IMR-90 (cell line): ENCODE data around the gene GRAMD4. TPM values are rescaled to one million over a fixed set of nuclear protein-coding genes. Genes with fewer than 3 reads are reported as not detected.

ENCODE experiments used
- ATAC-seq: fragments of 200-7000 bp; cut with Tn5 transposase; 2 replicates; pipeline ENCODE4 v1.9.1; 2020; ENCODE audit warnings: low read depth, mild to moderate bottlenecking, moderate library complexity
- BruUV-seq: library from RNA; stranded (reverse); fragments of 400-500 nt; replicated peaks from 2 replicates; lab custom pipeline; 2021; lab: Mats Ljungman, UMichigan
- CTCF ChIA-PET: fragments of 300-600 bp; formaldehyde crosslinking; extraction: SDS; loops from one replicate; lab custom pipeline; 2021; ENCODE audit warnings: antibody characterized with exemption; lab: Yijun Ruan, JAX
- POLR2A ChIA-PET: fragments of 300-600 bp; sonication (Branson Sonifier 250); formaldehyde crosslinking; loops from one replicate; lab custom pipeline; 2022; ENCODE audit warnings: antibody characterized with exemption; ENCODE audit not compliant: unreplicated experiment; lab: Charles Lee
- DNase-seq: peaks from one replicate; pipeline ENCODE4 v3.0.0; 2013
- H2AFZ ChIP-seq: replicated peaks from 2 replicates; pipeline ENCODE3; 2013; ENCODE audit warnings: low read length, mild to moderate bottlenecking; ENCODE audit not compliant: poor library complexity
- H2AK5ac ChIP-seq: 2 replicates; pipeline ENCODE4 v1.6.1; 2013; ENCODE audit warnings: low read depth, low read length, inconsistent platforms
- H2AK9ac ChIP-seq: replicated peaks from 2 replicates; pipeline ENCODE3; 2013; ENCODE audit warnings: mild to moderate bottlenecking, low read depth, low read length, moderate library complexity; ENCODE audit not compliant: poor library complexity
- H2BK120ac ChIP-seq: 2 replicates; pipeline ENCODE4 v1.6.1; 2013; ENCODE audit warnings: low read depth, low read length, inconsistent platforms
- H2BK15ac ChIP-seq: 3 replicates; pipeline ENCODE4 v1.6.1; 2013; ENCODE audit warnings: low read depth, low read length, inconsistent platforms
- H2BK20ac ChIP-seq: 2 replicates; pipeline ENCODE4 v1.6.1; 2013; ENCODE audit warnings: low read depth, mild to moderate bottlenecking, inconsistent platforms, low read length, moderate library complexity
- H2BK5ac ChIP-seq: 2 replicates; pipeline ENCODE4 v1.6.1; 2013; ENCODE audit warnings: mild to moderate bottlenecking, low read depth, low read length, inconsistent platforms; ENCODE audit not compliant: poor library complexity, severe bottlenecking
- H3K14ac ChIP-seq: replicated peaks from 2 replicates; pipeline ENCODE4 v1.6.1; 2013; ENCODE audit warnings: low read depth, low read length, inconsistent platforms
- H3K18ac ChIP-seq: 2 replicates; pipeline ENCODE4 v1.6.1; 2013; ENCODE audit warnings: low read depth, low read length, control low read depth
- H3K23ac ChIP-seq: 2 replicates; pipeline ENCODE4 v1.6.1; 2013; ENCODE audit warnings: low read depth, low read length, inconsistent platforms
- H3K27ac ChIP-seq: 2 replicates; pipeline ENCODE4 v1.5.1; 2013; ENCODE audit warnings: mild to moderate bottlenecking, control low read depth, low read length; ENCODE audit not compliant: insufficient read depth
- H3K27me3 ChIP-seq: 2 replicates; pipeline ENCODE4 v1.6.1; 2013; ENCODE audit warnings: low read length; ENCODE audit not compliant: control insufficient read depth, insufficient read depth
- H3K36me3 ChIP-seq: 2 replicates; pipeline ENCODE4 v1.6.1; 2013; ENCODE audit warnings: low read length, mixed read lengths; ENCODE audit not compliant: control insufficient read depth, insufficient read depth
- H3K4ac ChIP-seq: 2 replicates; pipeline ENCODE4 v1.6.1; 2013; ENCODE audit warnings: low read depth, low read length, inconsistent platforms
- H3K4me1 ChIP-seq: 2 replicates; pipeline ENCODE4 v1.6.1; 2013; ENCODE audit warnings: low read length, mixed read lengths; ENCODE audit not compliant: control insufficient read depth, insufficient read depth
- H3K4me2 ChIP-seq: 2 replicates; pipeline ENCODE4 v1.6.1; 2013; ENCODE audit warnings: low read depth, mild to moderate bottlenecking, control low read depth, low read length, moderate library complexity
- H3K4me3 ChIP-seq: 2 replicates; pipeline ENCODE4 v1.5.1; 2013; ENCODE audit warnings: low read depth, mild to moderate bottlenecking, control low read depth, low read length, moderate library complexity; ENCODE audit not compliant: insufficient read depth
- H3K56ac ChIP-seq: 2 replicates; pipeline ENCODE4 v1.6.1; 2013; ENCODE audit warnings: low read length, inconsistent platforms; ENCODE audit not compliant: insufficient read depth; ENCODE audit errors: extremely low read depth
- H3K79me1 ChIP-seq, 2 experiments: 2 replicates each; pipeline ENCODE4 v1.6.1; 2013; ENCODE audit warnings: low read length in 2 of 2, inconsistent platforms in 1 of 2, low read depth in 1 of 2
- H3K9ac ChIP-seq: 2 replicates; pipeline ENCODE4 v1.6.1; 2013; ENCODE audit warnings: low read depth, low read length, control low read depth
- H3K9me1 ChIP-seq: 2 replicates; pipeline ENCODE4 v1.6.1; 2013; ENCODE audit warnings: low read length, inconsistent platforms; ENCODE audit not compliant: insufficient read depth
- H3K9me3 ChIP-seq: 2 replicates; pipeline ENCODE4 v1.6.1; 2013; ENCODE audit warnings: low read length; ENCODE audit not compliant: control insufficient read depth, insufficient read depth
- H4K20me1 ChIP-seq: 2 replicates; pipeline ENCODE4 v1.6.1; 2013; ENCODE audit warnings: low read length, inconsistent platforms; ENCODE audit not compliant: insufficient read depth
- H4K5ac ChIP-seq: 2 replicates; pipeline ENCODE4 v1.6.1; 2013; ENCODE audit warnings: mild to moderate bottlenecking, low read depth, low read length, control low read depth
- H4K8ac ChIP-seq, 2 experiments: 2 replicates each; pipeline ENCODE4 v1.6.1; 2013; ENCODE audit warnings: low read depth in 2 of 2, low read length in 2 of 2, control low read depth in 1 of 2, inconsistent platforms in 1 of 2
- H4K91ac ChIP-seq: 2 replicates; pipeline ENCODE4 v1.6.1; 2013; ENCODE audit warnings: low read depth, low read length, inconsistent platforms; ENCODE audit not compliant: insufficient read depth
- BHLHE40 ChIP-seq: fragments of 150-350 bp; IDR thresholded peaks from 2 replicates; pipeline ENCODE4 v1.6.1; 2016; ENCODE audit warnings: mild to moderate bottlenecking, low read depth, low read length
- CEBPB ChIP-seq: IDR thresholded peaks from 2 replicates; pipeline ENCODE4 v1.6.1; 2012; ENCODE audit warnings: low read depth, low read length, improper control_type of control experiment
- FOS ChIP-seq: fragments of 150-350 bp; IDR thresholded peaks from 2 replicates; pipeline ENCODE4 v1.6.1; 2016; ENCODE audit warnings: low read depth, low read length
- MAFK ChIP-seq: IDR thresholded peaks from 2 replicates; pipeline ENCODE4 v1.6.1; 2012; ENCODE audit warnings: low read depth, low read length, improper control_type of control experiment
- MAZ ChIP-seq: IDR thresholded peaks from 2 replicates; pipeline ENCODE4 v1.6.1; 2012; ENCODE audit warnings: low read depth, mild to moderate bottlenecking, low read length, improper control_type of control experiment, moderate library complexity, borderline replicate concordance
- MXI1 ChIP-seq: IDR thresholded peaks from 2 replicates; pipeline ENCODE4 v1.6.1; 2012; ENCODE audit warnings: low read depth, mild to moderate bottlenecking, low read length, moderate library complexity, borderline replicate concordance
- NFE2L2 ChIP-seq: fragments of 150-350 bp; IDR thresholded peaks from 2 replicates; pipeline ENCODE4 v1.6.1; 2016; ENCODE audit warnings: low read depth, mild to moderate bottlenecking, low read length
- POLR2A ChIP-seq: IDR thresholded peaks from 2 replicates; pipeline ENCODE4 v1.6.1; 2012; ENCODE audit warnings: mild to moderate bottlenecking, low read depth, low read length
- RAD21 ChIP-seq: IDR thresholded peaks from 2 replicates; pipeline ENCODE4 v1.6.1; 2012; ENCODE audit warnings: low read length, improper control_type of control experiment
- RCOR1 ChIP-seq: IDR thresholded peaks from 2 replicates; pipeline ENCODE4 v1.6.1; 2012; ENCODE audit warnings: mild to moderate bottlenecking, low read length, improper control_type of control experiment; ENCODE audit not compliant: insufficient replicate concordance
- WGBS, 2 experiments: methylation state at CpG; one replicate each; pipeline versions ENCODE4 v1.1.5 to v1.1.7; 2013; ENCODE audit warnings: missing lambda C conversion rate in 2 of 2; ENCODE audit not compliant: insufficient read length in 1 of 2; ENCODE audit errors: extremely low coverage in 2 of 2; 5-methylcytosine and 5-hydroxymethylcytosine counted together
- dilution Hi-C: fragments of 300-500 bp; cut with HindIII; formaldehyde crosslinking; loops from one replicate; pipeline ENCODE4 v1.14.3; 2018; ENCODE audit warnings: low sequenced_read_pairs; ENCODE audit not compliant: unreplicated experiment
- in situ Hi-C: fragments of 300-500 bp; cut with MboI; formaldehyde crosslinking; loops from 3 replicates; pipeline ENCODE4 v1.14.3; 2019; ENCODE audit warnings: low sequenced_read_pairs, inconsistent platforms, mixed read lengths
- intact Hi-C: fragments of 100-400 bp; cut with micrococcal nuclease; formaldehyde crosslinking; loops from 2 replicates; pipeline ENCODE4 v1.10.0; 2022
- polyA plus RNA-seq, 3 experiments: library from polyadenylated mRNA; depleted of rRNA; stranded (reverse); fragments of >200 nt; gene quantifications; 2 replicates each; pipeline ENCODE4 v1.2.3, GENCODE V29; 2012; ENCODE audit warnings: low replicate concordance in 1 of 3
- total RNA-seq: library from RNA; depleted of rRNA; stranded (reverse); fragments of >200 nt; gene quantifications from 2 replicates; pipeline ENCODE4 v1.2.3, GENCODE V29; 2012
- TF ChIP-seq, protein P1 (sequence below): fragments of 150-350 bp; IDR thresholded peaks from 2 replicates; pipeline ENCODE4 v1.6.1; 2016; ENCODE audit warnings: low read depth, mild to moderate bottlenecking, low read length, moderate library complexity, borderline replicate concordance
- TF ChIP-seq, protein P2 (sequence below): fragments of 150-350 bp; IDR thresholded peaks from 2 replicates; pipeline ENCODE4 v1.6.1; 2017; ENCODE audit warnings: mild to moderate bottlenecking, antibody characterized with exemption, low read length, low read depth

The GRAMD4 gene
- total and polyA plus RNA-seq, 2 of the 4 experiments (the other 2 are of a cell fraction) = 2.7 to 5.8 TPM

DNA sequence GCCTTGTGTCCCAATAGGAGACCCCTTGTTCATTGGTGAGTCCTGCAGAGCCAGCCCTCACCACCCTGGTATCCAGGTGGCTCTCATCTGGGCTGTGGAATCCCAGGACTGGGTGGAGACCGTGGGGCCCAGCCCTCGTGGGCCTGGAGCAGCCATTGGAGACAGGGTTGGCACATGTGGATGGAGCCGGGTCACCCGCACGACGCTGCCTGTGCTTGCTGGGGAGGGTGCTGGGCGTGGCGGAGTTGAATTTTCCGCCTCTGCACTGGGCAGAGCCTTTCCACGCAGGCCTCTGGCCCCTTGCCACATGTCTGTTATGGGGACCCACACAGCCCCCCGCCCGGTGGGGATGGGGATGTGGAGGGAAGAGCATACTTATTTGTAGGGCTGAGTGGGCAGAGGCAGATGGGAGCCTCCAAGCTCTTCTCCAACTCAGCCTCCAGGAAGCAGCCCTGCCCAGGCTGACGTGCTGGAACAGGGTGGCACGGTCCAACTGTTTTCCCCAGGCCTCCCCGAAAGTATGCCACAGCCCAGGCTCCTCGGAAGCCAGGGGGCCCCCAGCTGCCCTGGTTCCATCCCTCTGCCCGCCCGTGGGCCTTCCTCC lies 12.6 kb downstream of the GRAMD4 start:
- DNase-seq (no peak), ATAC-seq (no peak)
- dilution Hi-C loops (no loop called here), in situ Hi-C loops (no loop called here), intact Hi-C loops (no loop called here)
- Histone ChIP-seq H2BK5ac (no peak overlapping the region), H3K27ac (no peak overlapping the region), H3K4me2 (no peak overlapping the region), H3K23ac (no peak overlapping the region), H3K36me3 (peaks cover 4% of the 10 kb centered on the region; the same call in 1 of the 2 replicates), H3K9me1 (no peaks in the 10 kb centered on the region), H3K9ac (no peak overlapping the region), H3K56ac (no peak overlapping the region), H4K8ac (no peak overlapping the region), H2BK20ac (no peak overlapping the region), H3K18ac (no peak overlapping the region), H3K4me3 (no peak overlapping the region), H4K5ac (no peak overlapping the region), H3K27me3 (no peaks in the 10 kb centered on the region), H4K91ac (no peak overlapping the region), H3K79me1 (no peaks in the 10 kb centered on the region), H2AFZ (no peak overlapping the region), H4K20me1 (no peaks in the 10 kb centered on the region), H2AK5ac (no peak overlapping the region), H2BK120ac (no peak overlapping the region), H3K14ac (no peak overlapping the region), H3K4ac (no peak overlapping the region), H3K4me1 (peaks cover 4% of the 10 kb centered on the region), H2AK9ac (peak overlapping the region; percentile 72), H2BK15ac (no peak overlapping the region), H3K9me3 (no peaks in the 10 kb centered on the region)
- TF ChIP-seq NFE2L2 (no peak), POLR2A (no peak), RCOR1 (no peak), MAFK (no peak), RAD21 (no peak), MXI1 (no peak), MAZ (no peak), FOS (no peak), BHLHE40 (no peak), CEBPB (no peak)
- TF ChIP-seq, protein P1, sequence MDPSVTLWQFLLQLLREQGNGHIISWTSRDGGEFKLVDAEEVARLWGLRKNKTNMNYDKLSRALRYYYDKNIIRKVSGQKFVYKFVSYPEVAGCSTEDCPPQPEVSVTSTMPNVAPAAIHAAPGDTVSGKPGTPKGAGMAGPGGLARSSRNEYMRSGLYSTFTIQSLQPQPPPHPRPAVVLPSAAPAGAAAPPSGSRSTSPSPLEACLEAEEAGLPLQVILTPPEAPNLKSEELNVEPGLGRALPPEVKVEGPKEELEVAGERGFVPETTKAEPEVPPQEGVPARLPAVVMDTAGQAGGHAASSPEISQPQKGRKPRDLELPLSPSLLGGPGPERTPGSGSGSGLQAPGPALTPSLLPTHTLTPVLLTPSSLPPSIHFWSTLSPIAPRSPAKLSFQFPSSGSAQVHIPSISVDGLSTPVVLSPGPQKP = no peak
- TF ChIP-seq, protein P2, sequence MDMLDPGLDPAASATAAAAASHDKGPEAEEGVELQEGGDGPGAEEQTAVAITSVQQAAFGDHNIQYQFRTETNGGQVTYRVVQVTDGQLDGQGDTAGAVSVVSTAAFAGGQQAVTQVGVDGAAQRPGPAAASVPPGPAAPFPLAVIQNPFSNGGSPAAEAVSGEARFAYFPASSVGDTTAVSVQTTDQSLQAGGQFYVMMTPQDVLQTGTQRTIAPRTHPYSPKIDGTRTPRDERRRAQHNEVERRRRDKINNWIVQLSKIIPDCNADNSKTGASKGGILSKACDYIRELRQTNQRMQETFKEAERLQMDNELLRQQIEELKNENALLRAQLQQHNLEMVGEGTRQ = no peak
- ChIA-PET POLR2A (no interaction called here), CTCF (no interaction called here)
- BruUV-seq = no TSS peak
- WGBS, 2 experiments = 93% methylated on average over 8 of the region's 18 CpGs; no CpG with 5 or more reads in 1 of the 2 experiments
